GM19043 (cell line): ENCODE data around the gene ARHGEF18.
"Not testable (repeated sequence)": the region's sequence is repeated elsewhere in the genome, so short reads cannot be mapped to it uniquely, and the experiment has no call there.

ENCODE experiments used
- ATAC-seq: cut with Tn5 transposase; IDR thresholded peaks from one replicate; pipeline ENCODE4 v1.9.1; 2021; ENCODE audit warnings: low read depth; ENCODE audit not compliant: unreplicated experiment

Gene ARHGEF18

GRCh38 chr19:7348587-7349230 lies at the start of gene ARHGEF18:
TSS of gene ARHGEF18 (plus strand) at chr19:7348937. CDS start at chr19:7362891, 13,954 bp downstream.
- no peak for ATAC-seq

- ATAC-seq = no peak
Observed at GRCh38 chr19:7301525-7301924, 47.2 kb upstream of the ARHGEF18 start.

GRCh38 chr19:7303470-7303869 lies 45.3 kb upstream of the ARHGEF18 start:
- ATAC-seq = no peak

GRCh38 chr19:7304200-7304599 lies 44.5 kb upstream of the ARHGEF18 start:
- no peak for ATAC-seq

- no peak for ATAC-seq
Observed at GRCh38 chr19:7307590-7308218, 41.0 kb upstream of the ARHGEF18 start.

DNA sequence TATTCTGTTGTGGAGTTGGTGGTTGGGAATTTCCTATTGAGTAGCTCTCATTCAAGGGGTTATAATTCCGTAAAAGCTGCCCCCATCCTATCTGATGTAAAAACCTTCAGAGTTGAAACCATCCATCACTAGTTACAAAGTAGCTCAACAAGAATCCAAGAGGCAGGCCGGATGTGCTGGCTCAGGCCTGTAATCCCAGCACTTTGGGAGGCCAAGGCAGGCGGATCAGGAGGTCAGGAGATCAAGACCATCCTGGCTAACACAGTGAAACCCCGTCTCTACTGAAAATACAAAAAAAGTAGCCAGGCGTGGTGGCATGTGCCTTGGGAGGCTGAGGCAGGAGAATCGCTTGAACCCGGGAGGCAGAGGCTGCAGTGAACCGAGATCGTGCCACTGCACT lies 40.4 kb upstream of the ARHGEF18 start:
- not testable (repeated sequence) for ATAC-seq

GRCh38 chr19:7311911-7312310 lies 36.8 kb upstream of the ARHGEF18 start:
- ATAC-seq = no peak

- no peak for ATAC-seq
Observed at GRCh38 chr19:7312816-7313215, 35.9 kb upstream of the ARHGEF18 start.

DNA sequence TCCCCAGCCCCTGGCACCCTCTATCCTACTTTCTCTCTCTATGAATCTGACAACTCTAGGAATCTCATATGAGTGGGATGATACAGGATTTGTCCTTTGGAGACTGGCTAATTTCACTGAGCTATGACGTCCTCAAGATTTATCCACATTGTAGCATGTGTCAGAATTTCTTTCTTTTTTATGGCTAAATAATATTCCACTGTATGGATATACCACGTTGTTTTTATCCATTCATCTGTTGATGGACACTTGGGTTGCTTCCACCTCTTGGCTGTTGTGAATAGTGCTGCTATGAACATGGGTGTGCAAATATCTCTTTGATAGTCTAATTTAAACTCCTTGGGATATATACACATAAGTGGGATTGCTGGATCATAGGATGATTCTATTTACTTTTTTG lies 30.6 kb upstream of the ARHGEF18 start:
- ATAC-seq = no peak

- ATAC-seq = no peak
Observed at GRCh38 chr19:7326105-7326877, 22.4 kb upstream of the ARHGEF18 start.

GRCh38 chr19:7327802-7328201 lies 20.9 kb upstream of the ARHGEF18 start:
- no peak for ATAC-seq

GRCh38 chr19:7328647-7329046 lies 20.1 kb upstream of the ARHGEF18 start:
- ATAC-seq = no peak

DNA sequence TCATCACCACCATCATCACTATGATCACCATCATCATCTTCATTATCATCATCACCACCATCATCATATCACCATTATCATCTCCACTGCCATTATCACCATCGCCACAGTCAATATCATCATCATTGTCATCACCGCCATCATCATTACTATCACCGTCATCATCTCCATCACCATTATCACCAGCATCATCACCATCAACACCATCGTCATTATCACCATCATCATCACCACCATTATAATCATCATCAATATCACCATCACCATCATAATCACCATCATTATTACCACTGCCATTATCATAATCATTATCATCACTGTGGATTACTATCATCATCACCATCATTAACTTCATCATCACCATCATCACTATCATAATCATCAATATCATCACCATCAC lies 17.3 kb upstream of the ARHGEF18 start:
- ATAC-seq = no peak

GRCh38 chr19:7333198-7334118 lies 15.3 kb upstream of the ARHGEF18 start:
- ATAC-seq = no peak

GRCh38 chr19:7336321-7336973 lies 12.3 kb upstream of the ARHGEF18 start:
- no peak for ATAC-seq

- ATAC-seq = peak; percentile 70
Observed at GRCh38 chr19:7337380-7338194, 11.2 kb upstream of the ARHGEF18 start.

DNA sequence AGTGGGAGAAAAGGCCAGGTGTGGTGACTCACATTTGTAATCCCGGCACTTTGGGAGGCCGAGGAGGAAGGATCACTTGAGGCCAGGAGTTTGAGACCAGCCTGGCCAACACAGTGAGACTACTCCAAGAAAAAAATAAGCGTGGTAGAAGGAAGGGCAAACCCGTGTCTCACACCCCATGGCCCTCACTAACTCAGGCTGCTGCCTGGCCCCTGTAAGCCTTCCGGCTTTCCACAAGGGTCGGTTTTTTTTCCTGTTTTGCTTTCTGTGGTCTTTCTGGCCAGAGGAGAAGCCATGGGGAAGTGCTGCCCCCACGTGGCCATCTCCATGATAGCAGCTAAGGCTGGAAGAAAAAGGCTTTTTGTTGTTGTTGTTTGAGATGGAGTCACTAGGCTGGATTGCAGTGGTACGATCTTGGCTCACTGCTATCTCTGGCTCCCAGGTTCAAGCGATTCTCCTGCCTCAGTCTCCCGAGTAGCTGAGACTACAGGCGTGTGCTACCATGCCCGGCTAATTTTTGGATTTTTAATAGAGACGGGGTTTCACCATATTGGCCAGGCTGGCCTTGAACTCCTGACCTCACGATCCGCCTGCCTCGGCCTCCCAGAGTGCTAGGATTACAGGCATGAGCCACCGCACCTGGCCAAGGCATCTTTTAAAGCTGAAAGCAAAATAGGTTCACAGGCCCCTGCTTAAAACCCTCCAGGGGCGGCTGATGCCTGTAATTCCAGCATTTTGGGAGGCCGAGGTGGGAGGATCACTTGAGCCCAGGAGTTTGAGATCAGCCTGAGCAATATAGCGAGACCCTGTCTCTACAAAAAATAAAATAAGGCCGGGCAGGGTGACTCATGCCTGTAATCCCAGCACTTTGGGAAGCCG lies 7.5 kb upstream of the ARHGEF18 start:
- no peak for ATAC-seq

- ATAC-seq = no peak
Observed at GRCh38 chr19:7342143-7342542, 6.6 kb upstream of the ARHGEF18 start.
